HCEC 1CT (cell line): Measurements from ENCODE around the gene NPAS1.
"Not testable (repeated sequence)": the region's sequence is repeated elsewhere in the genome, so short reads cannot be mapped to it uniquely, and the experiment has no call there.

Experiments
- DNase-seq: peaks from one replicate; pipeline ENCODE4 v3.0.0-alpha.2; 2017

Gene NPAS1

GRCh38 chr19:46992699-46993535, 26.7 kb upstream of the NPAS1 start:
- DNase-seq, result no peak

- DNase-seq, result no peak
Measured at GRCh38 chr19:46993622-46994021, 26.0 kb upstream of the NPAS1 start.

- DNase-seq, result no peak
Measured at GRCh38 chr19:46994141-46994686, 25.4 kb upstream of the NPAS1 start.

GRCh38 chr19:46995492-46995891, 24.1 kb upstream of the NPAS1 start:
- DNase-seq, result no peak

GRCh38 chr19:46998445-46999125, 21.1 kb upstream of the NPAS1 start:
- no peak for DNase-seq

GRCh38 chr19:46999377-46999776, 20.3 kb upstream of the NPAS1 start:
- no peak for DNase-seq

- DNase-seq, result no peak
Measured at GRCh38 chr19:46999878-47000277, 19.8 kb upstream of the NPAS1 start.

- DNase-seq, result no peak
Measured at GRCh38 chr19:47000373-47000772, 19.3 kb upstream of the NPAS1 start.

- no peak for DNase-seq
Measured at GRCh38 chr19:47001584-47001983, 18.1 kb upstream of the NPAS1 start.

- DNase-seq, result no peak
Measured at GRCh38 chr19:47002106-47002766, 17.4 kb upstream of the NPAS1 start.

- DNase-seq, result no peak
Measured at GRCh38 chr19:47002853-47003610, 16.6 kb upstream of the NPAS1 start.

GRCh38 chr19:47003611-47004465, 15.8 kb upstream of the NPAS1 start:
- no peak for DNase-seq

GRCh38 chr19:47005164-47005641, 14.4 kb upstream of the NPAS1 start:
- DNase-seq, result no peak

GRCh38 chr19:47005873-47006272, 13.8 kb upstream of the NPAS1 start:
- no peak for DNase-seq

- DNase-seq, result no peak
Measured at GRCh38 chr19:47006496-47006895, 13.1 kb upstream of the NPAS1 start.

GRCh38 chr19:47010549-47010948, 9.1 kb upstream of the NPAS1 start:
- not testable (repeated sequence) for DNase-seq

GRCh38 chr19:47012617-47013016, 7.0 kb upstream of the NPAS1 start:
- no peak for DNase-seq

- peak; percentile 63 for DNase-seq
Measured at GRCh38 chr19:47013041-47013517, 6.6 kb upstream of the NPAS1 start.

- no peak for DNase-seq
Measured at GRCh38 chr19:47018923-47019322, 714 bp upstream of the NPAS1 start.

GRCh38 chr19:47020132-47020805, 632 bp downstream of the NPAS1 start:
- DNase-seq, result no peak

GRCh38 chr19:47020992-47021496, 1.4 kb downstream of the NPAS1 start:
- no peak for DNase-seq
